GM08714 (cell line): ENCODE measurements around the gene PDE1C.
"Not testable (repeated sequence)": the region's sequence is repeated elsewhere in the genome, so short reads cannot be mapped to it uniquely, and the experiment has no call there.

Experiments
- H3K4me3 ChIP-seq: fragments of 200-500 bp; sonication (Bioruptor generic); 2 replicates; pipeline ENCODE4 v1.5.1; 2014; ENCODE audit warnings: mild to moderate bottlenecking, low read length, inconsistent platforms
- ZNF274 ChIP-seq: IDR thresholded peaks from 2 replicates; pipeline ENCODE4 v1.6.1; 2012; ENCODE audit warnings: mild to moderate bottlenecking, low read depth, low read length

Gene PDE1C

GRCh38 chr7:31874631-31875386 lies 195.4 kb downstream of the PDE1C start:
- no peak for TF ChIP-seq ZNF274
- no peak overlapping the region for H3K4me3 ChIP-seq

GRCh38 chr7:31873816-31874597 lies 196.2 kb downstream of the PDE1C start:
- TF ChIP-seq ZNF274: no peak
- no peak overlapping the region for H3K4me3 ChIP-seq

DNA sequence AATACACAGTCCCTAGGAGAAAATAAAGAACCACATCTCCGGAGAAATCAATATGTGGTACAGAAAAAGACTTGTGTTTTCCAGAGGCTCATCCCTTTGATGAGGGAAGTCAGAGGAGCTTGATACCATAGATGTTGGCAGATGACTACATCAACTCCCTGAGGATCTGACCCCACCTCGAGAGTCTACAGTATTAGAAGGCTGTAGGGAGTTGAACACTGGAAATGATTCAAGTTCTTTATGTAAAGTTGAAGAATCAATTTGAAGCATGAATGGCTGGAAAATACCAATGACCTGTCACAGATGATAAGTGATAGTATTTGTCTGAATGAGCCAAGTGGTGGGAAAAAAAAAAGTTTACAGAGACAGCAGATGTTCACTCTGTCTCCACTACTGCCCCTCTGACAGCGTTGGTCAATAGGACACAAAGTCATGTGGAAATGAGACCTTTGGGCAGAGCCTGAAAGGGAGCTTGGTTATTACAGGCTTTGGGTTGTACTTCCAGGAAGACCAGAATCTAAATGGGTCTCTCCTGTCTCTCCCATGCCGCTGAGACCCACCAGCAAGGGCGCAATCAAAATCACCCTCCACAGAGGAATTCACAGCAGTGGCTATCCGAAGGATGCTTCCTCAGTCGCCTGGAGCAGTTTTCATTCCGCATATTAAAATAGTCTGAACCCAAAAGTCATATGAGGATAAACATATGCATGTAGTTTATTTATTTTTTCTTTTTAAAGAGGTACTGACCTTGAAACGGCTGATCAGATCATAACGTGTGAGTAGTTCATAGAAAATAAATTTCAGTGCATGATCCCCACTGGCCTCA lies 197.4 kb downstream of the PDE1C start:
- no peak for TF ChIP-seq ZNF274
- no peak overlapping the region for H3K4me3 ChIP-seq

DNA sequence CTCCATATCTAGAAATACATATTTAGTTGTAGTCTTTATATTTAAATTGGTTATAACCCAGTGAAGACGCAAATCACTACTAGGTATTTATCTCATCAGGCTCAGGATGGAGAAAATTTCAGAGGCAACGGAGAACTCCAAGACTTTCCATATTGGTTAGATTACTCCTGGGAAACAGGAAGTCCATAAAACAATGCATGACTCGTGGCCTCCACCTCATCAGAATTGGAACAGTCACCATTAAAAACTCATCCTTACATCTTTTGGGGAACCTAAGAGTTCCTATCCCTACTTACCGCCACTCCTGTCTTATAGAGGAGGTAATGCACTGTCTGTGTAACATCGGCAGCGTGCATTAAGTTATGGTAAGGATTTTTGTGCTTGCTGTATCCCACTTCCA lies 205.6 kb downstream of the PDE1C start:
- no peak for TF ChIP-seq ZNF274

GRCh38 chr7:31860925-31861324 lies 209.3 kb downstream of the PDE1C start:
- H3K4me3 ChIP-seq: no peak overlapping the region
- TF ChIP-seq ZNF274: no peak

More for the DNA sequence above, 205.6 kb downstream of the PDE1C start:
- no peak overlapping the region for H3K4me3 ChIP-seq

- no peak overlapping the region for H3K4me3 ChIP-seq
- no peak for TF ChIP-seq ZNF274
Measured at GRCh38 chr7:31858055-31858454, 212.2 kb downstream of the PDE1C start.

DNA sequence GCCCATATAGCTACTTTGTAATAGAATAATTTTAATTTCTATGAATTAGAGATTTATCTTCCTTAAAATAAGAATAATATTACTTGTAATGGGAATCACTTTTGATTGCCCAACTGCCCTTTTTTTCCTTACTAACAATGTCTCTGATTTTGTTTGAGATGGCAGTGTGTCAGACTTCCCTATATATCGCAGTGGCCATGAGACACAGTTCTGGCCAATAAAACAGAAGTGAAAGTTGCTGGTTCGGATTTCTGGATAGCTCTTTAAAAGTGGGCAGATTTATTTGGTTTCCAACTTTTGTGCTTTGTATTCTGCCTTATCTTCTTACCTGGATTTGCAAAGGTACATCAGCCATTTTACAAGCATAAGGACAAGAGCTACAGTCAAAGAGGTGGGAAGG lies 213.0 kb downstream of the PDE1C start:
- TF ChIP-seq ZNF274: no peak
- H3K4me3 ChIP-seq: no peak overlapping the region

- no peak for TF ChIP-seq ZNF274
- no peak overlapping the region for H3K4me3 ChIP-seq
Measured at GRCh38 chr7:31856337-31856736, 213.9 kb downstream of the PDE1C start.

DNA sequence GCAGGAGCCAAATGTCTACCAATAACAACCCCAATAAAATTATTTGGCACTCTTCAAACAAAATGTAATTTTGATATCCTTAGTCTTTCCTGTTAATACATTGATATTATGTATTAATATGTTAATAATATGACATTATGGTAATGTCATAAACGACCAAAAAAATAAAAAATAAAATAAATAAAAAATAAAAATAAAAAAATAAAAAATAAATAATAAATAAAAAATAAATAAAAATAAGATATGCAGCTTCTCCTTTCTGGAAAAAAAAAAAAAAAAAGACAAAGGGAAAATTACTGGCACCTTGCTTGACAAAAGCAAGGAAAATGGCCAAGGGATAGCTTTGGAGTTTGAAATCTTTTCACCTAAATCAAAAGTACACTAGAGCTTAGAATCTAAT lies 214.7 kb downstream of the PDE1C start:
- H3K4me3 ChIP-seq: no peak overlapping the region
- no peak for TF ChIP-seq ZNF274

- TF ChIP-seq ZNF274: no peak
- no peak overlapping the region for H3K4me3 ChIP-seq
Measured at GRCh38 chr7:31853380-31853779, 216.8 kb downstream of the PDE1C start.

GRCh38 chr7:31852462-31852861 lies 217.7 kb downstream of the PDE1C start:
- H3K4me3 ChIP-seq: no peak overlapping the region
- no peak for TF ChIP-seq ZNF274

DNA sequence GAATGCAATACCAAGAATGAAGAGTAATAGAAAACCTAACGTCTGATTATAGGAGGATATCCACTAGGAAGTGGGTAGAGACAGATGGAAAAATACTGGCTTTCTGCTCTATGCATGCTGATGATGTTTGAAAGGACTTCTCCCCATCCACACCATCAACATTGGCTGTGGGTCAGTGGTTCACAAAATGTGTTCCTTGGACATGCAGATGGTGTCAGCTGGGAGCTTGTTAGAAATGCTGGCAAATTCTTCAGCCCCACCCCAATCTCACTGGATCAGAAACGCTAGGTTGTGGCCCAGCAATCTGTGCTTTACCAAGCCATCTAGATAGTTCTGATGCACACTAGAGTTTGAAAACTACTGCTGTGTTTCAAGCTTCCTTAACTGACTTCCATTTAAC lies 219.1 kb downstream of the PDE1C start:
- H3K4me3 ChIP-seq: no peak overlapping the region
- TF ChIP-seq ZNF274: no peak

DNA sequence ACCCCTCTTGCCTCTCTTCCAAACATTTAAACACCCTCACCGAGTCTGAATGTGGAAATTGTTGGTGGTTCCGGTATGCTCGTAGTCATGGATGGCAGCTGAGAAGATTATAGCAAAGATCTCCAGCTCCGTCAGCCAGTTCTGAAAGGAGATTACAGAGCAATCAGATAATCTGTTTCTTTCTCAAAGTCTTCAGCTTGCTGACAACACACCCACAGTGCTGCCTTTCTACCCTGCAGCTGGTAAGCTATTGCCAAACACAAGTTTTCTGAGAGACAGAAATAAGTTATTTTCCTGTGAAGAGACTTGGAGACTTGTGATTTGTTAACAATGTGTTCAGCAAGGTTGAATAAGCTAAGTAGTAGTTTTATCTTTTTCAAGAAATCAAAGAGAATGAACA lies 219.6 kb downstream of the PDE1C start:
- no peak overlapping the region for H3K4me3 ChIP-seq
- no peak for TF ChIP-seq ZNF274

- H3K4me3 ChIP-seq: no peak overlapping the region
- TF ChIP-seq ZNF274: no peak
Measured at GRCh38 chr7:31850066-31850465, 220.1 kb downstream of the PDE1C start.

DNA sequence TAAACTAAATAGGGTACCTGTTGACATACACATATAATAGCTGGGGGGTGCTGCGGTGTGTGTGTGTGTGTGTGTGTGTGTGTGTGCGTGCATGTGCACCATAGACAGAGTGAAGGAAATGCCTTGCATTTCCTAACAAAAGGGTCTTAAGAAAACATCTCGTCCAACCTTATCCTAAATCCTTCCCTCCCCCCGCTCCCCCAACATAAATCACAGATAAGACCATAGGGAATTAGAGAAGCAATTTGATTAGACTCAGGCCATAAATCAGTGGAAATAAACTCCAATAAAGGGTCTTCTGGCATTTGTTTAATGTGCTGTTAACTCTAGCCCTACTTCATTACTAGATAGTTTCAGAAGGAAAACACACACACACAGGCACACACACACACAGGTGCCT lies 234.7 kb downstream of the PDE1C start:
- TF ChIP-seq ZNF274: no peak
- no peak overlapping the region for H3K4me3 ChIP-seq

DNA sequence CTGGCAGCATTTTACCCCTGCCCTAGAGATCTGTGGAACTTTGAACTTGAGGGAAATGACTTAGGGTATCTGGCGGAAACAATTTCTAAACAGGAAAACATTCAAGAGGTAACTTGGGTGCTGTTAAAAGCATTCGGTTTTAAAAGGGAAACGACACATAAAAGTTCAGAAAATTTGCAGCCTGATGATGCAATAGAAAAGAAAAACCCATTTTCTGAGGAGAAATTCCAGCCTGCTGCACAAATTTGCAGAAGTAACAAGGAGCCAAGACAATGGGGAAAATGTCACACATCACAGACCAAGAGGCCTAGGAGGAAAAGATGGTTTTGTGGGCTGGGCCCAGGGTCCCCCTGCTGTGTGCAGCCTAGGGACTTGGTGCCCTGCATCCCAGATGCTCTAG lies 236.6 kb downstream of the PDE1C start:
- not testable (repeated sequence) for H3K4me3 ChIP-seq
